Gastrocnemius medialis (tissue), 4 donors: ENCODE measurements around the gene SEMA7A.

ENCODE experiments used
- CTCF ChIP-seq, 5 experiments: fragments of 450-650 bp in 3 of 5; fragments of 200-600 bp in 2 of 5; sonication (generic) in 2 of 5; IDR thresholded peaks in 4 of 5; conservative IDR thresholded peaks in 1 of 5; 1 replicate in 4 of 5; 2 replicates in 1 of 5; pipeline ENCODE4 v1.5.1; 2016 to 2019; ENCODE audit warnings: antibody characterized with exemption in 5 of 5, mild to moderate bottlenecking in 3 of 5, moderate library complexity in 3 of 5
- POLR2A ChIP-seq, 2 donors: fragments of 450-650 bp; IDR thresholded peaks; one replicate each; pipeline ENCODE4 v1.6.1; 2017; ENCODE audit warnings: antibody characterized with exemption in 2 of 2, mild to moderate bottlenecking in 2 of 2, moderate library complexity in 2 of 2

- TF ChIP-seq CTCF (IDR thresholded peaks at IDR 0.05 in 4 of 5, conservative IDR thresholded peaks at IDR 0.05 in 1 of 5) = no peak
- no peak for TF ChIP-seq POLR2A (IDR thresholded peaks at IDR 0.05)
Observed at GRCh38 chr15:74458473-74458872, 24.7 kb upstream of the SEMA7A start.
